Right atrium auricular region (tissue), 2 donors: ENCODE results near the gene PRTN3. TPM values are rescaled to one million over a fixed set of nuclear protein-coding genes. Genes with fewer than 3 reads are reported as not detected.

Experiments
- DNase-seq: peaks from one replicate; pipeline ENCODE4 v3.0.0-alpha.2; 2019; ENCODE audit warnings: low spot score
- H3K27ac ChIP-seq, 2 donors: fragments of 200-600 bp; sonication (generic); 1 replicate in 1 of 2; 2 replicates in 1 of 2; pipeline ENCODE4 v1.5.1; 2016 to 2019
- H3K27me3 ChIP-seq, 2 donors: fragments of 200-600 bp; sonication (generic); one replicate each; pipeline versions ENCODE4 v1.5.1 to v1.6.0; 2017 to 2019
- H3K36me3 ChIP-seq: fragments of 200-600 bp; sonication (generic); one replicate; pipeline ENCODE4 v1.5.1; 2016
- H3K4me1 ChIP-seq, 2 donors: fragments of 200-600 bp; sonication (generic); one replicate each; pipeline versions ENCODE4 v1.5.1 to v1.6.0; 2017 to 2019
- H3K4me3 ChIP-seq, 2 donors: fragments of 200-600 bp; sonication (generic); 1 replicate in 1 of 2; 2 replicates in 1 of 2; pipeline ENCODE4 v1.5.1; 2017 to 2019; ENCODE audit warnings: mild to moderate bottlenecking in 1 of 2, moderate library complexity in 1 of 2
- H3K9me3 ChIP-seq, 2 donors: fragments of 200-600 bp; sonication (generic); one replicate each; pipeline ENCODE4 v1.5.1; 2019
- CTCF ChIP-seq, 2 donors: fragments of 200-600 bp; sonication (generic); IDR thresholded peaks; one replicate each; pipeline ENCODE4 v1.5.1; 2019; ENCODE audit warnings: antibody characterized with exemption in 2 of 2
- total RNA-seq, 2 donors: library from RNA; depleted of rRNA; stranded (reverse); fragments of >200 nt; gene quantifications; one replicate each; pipeline ENCODE4 v1.1.0, GENCODE V29; 2016

Gene PRTN3
- total RNA-seq, 2 donors from 2014 or later, result not detected

- DNase-seq, result no peak
Measured at GRCh38 chr19:805600-806550, 34.9 kb upstream of the PRTN3 start.

DNA sequence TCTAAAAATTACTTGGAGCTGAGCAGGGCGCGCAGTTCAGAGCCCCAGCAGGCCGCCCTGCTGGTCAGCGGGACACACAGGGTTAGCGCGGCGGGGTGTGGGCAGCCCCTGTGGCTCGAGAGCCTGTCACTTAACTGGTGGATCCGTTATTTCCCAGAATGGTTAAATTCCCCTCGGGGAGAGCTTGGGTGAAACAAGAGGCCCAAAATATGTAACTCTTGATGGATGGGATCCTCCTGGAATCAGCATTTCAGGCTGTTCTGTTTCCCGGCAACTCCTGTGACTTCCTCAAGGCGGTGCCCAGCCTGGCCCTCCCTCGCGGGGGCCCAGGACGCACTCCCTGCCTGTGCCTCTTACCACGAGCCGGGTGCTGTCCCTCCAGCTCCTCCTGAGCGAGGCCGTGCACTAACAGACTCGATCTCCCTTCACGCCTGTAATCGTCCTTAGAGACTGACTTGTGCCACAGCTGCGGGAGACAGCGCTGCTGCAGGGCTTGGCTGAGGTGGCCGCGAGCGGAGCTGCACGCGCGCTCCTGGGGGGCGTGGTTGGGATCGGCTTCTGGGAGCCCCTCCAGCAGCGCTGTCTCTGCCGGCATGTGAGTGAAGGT lies 33.9 kb upstream of the PRTN3 start:
- no peaks in the 10 kb centered on the region for H3K9me3 ChIP-seq
- no peak for DNase-seq
- no peak for TF ChIP-seq CTCF (IDR thresholded peaks at IDR 0.05)
- no peaks in the 10 kb centered on the region for H3K27me3 ChIP-seq
- peaks cover 90% of the 10 kb centered on the region for H3K36me3 ChIP-seq
- H3K4me3 ChIP-seq, result no peak overlapping the region
- peaks cover under 1 to 15% of the 10 kb centered on the region in 2 donors for H3K4me1 ChIP-seq
- no peak overlapping the region for H3K27ac ChIP-seq

More at GRCh38 chr19:805600-806550, 34.9 kb upstream of the PRTN3 start:
- peaks cover 89% of the 10 kb centered on the region for H3K36me3 ChIP-seq
- no peaks in the 10 kb centered on the region for H3K9me3 ChIP-seq
- peaks cover 3 to 25% of the 10 kb centered on the region in 2 donors for H3K4me1 ChIP-seq
- H3K27me3 ChIP-seq, result no peaks in the 10 kb centered on the region
- H3K27ac ChIP-seq, result no peak overlapping the region
- no peak for TF ChIP-seq CTCF (IDR thresholded peaks at IDR 0.05)
- no peak overlapping the region for H3K4me3 ChIP-seq

GRCh38 chr19:807627-808422 lies 33.0 kb upstream of the PRTN3 start:
- peaks cover 0 to 6% of the 10 kb centered on the region in 2 donors for H3K4me1 ChIP-seq
- peaks cover 93% of the 10 kb centered on the region for H3K36me3 ChIP-seq
- no peak overlapping the region for H3K27ac ChIP-seq
- TF ChIP-seq CTCF (IDR thresholded peaks at IDR 0.05), result no peak
- H3K9me3 ChIP-seq, result no peaks in the 10 kb centered on the region
- DNase-seq, result no peak
- H3K27me3 ChIP-seq, result no peaks in the 10 kb centered on the region
- H3K4me3 ChIP-seq, result no peak overlapping the region

DNA sequence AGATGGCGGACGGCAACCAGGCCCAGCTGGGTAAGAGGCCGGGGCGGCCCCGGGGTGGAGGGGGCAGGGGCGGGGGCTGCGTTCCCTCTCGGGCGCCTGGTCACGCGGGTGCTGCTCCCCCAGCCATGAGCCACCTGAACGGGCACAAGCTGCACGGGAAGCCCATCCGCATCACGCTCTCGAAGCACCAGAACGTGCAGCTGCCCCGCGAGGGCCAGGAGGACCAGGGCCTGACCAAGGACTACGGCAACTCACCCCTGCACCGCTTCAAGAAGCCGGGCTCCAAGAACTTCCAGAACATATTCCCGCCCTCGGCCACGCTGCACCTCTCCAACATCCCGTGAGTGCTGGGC lies 32.4 kb upstream of the PRTN3 start:
- no peaks in the 10 kb centered on the region for H3K9me3 ChIP-seq
- no peak overlapping the region for H3K4me3 ChIP-seq
- no peak for DNase-seq
- no peaks in the 10 kb centered on the region for H3K4me1 ChIP-seq
- no peaks in the 10 kb centered on the region for H3K27me3 ChIP-seq
- no peak overlapping the region for H3K27ac ChIP-seq
- peaks cover 92% of the 10 kb centered on the region for H3K36me3 ChIP-seq
- TF ChIP-seq CTCF (IDR thresholded peaks at IDR 0.05), result no peak

GRCh38 chr19:810077-810855 lies 30.5 kb upstream of the PRTN3 start:
- Histone ChIP-seq H3K4me3 (no peak overlapping the region), H3K4me1 (no peaks in the 10 kb centered on the region), H3K27ac (no peak overlapping the region), H3K27me3 (no peaks in the 10 kb centered on the region), H3K9me3 (no peaks in the 10 kb centered on the region), H3K36me3 (peaks cover 78% of the 10 kb centered on the region)
- TF ChIP-seq CTCF (IDR thresholded peaks at IDR 0.05), result no peak
- DNase-seq, result no peak
